HepG2 (cell line): ENCODE measurements around the gene NOTCH4. TPM values are rescaled to one million over a fixed set of nuclear protein-coding genes. Genes with fewer than 3 reads are reported as not detected.
A peak's percentile ranks its signal among the peaks of the same experiment; 100 is the strongest.

Experiments used
- CREM ChIP-seq, 2 experiments: sonication (generic) in 1 of 2; formaldehyde crosslinking in 1 of 2; IDR thresholded peaks; 2 replicates each; pipeline versions ENCODE4 v1.4.0 to v1.6.1; 2016 to 2020; ENCODE audit warnings: antibody characterized with exemption in 1 of 2, mild to moderate bottlenecking in 1 of 2, missing genetic modification reagents in 1 of 2
- FOXM1 ChIP-seq: sonication (generic); formaldehyde crosslinking; IDR thresholded peaks from 2 replicates; pipeline ENCODE4 v1.5.0; 2020; ENCODE audit warnings: missing genetic modification reagents
- HOMEZ ChIP-seq: IDR thresholded peaks from 2 replicates; pipeline ENCODE4 v1.6.1; 2016; ENCODE audit warnings: low read depth
- IKZF4 ChIP-seq: sonication (generic); formaldehyde crosslinking; IDR thresholded peaks from 2 replicates; pipeline ENCODE4 v1.5.1; 2020; ENCODE audit warnings: borderline replicate concordance, mild to moderate bottlenecking, low read depth, missing genetic modification reagents; ENCODE audit errors: not compliant biosample characterization
- MAX ChIP-seq: IDR thresholded peaks from 2 replicates; pipeline ENCODE4 v1.6.1; 2012; ENCODE audit warnings: inconsistent platforms
- POLR2AphosphoS2 ChIP-seq: IDR thresholded peaks from 2 replicates; pipeline ENCODE4 v1.6.1; 2011; ENCODE audit warnings: low read depth, low read length, improper control_type of control experiment
- REST ChIP-seq, 2 experiments: IDR thresholded peaks; 2 replicates each; pipeline ENCODE4 v1.6.1; 2011 to 2012; ENCODE audit warnings: low read length in 2 of 2, borderline replicate concordance in 1 of 2, low read depth in 1 of 2, mild to moderate bottlenecking in 1 of 2, moderate library complexity in 1 of 2
- SIN3B ChIP-seq: fragments of 150-350 bp; IDR thresholded peaks from 2 replicates; pipeline ENCODE4 v1.6.1; 2014; ENCODE audit warnings: low read length
- SPEN ChIP-seq: sonication (generic); formaldehyde crosslinking; IDR thresholded peaks from 2 replicates; pipeline ENCODE4 v1.5.1; 2020; ENCODE audit warnings: low read depth, mild to moderate bottlenecking, missing genetic modification reagents
- THRA ChIP-seq: sonication (generic); formaldehyde crosslinking; IDR thresholded peaks from 2 replicates; pipeline ENCODE4 v1.4.0; 2020; ENCODE audit warnings: missing genetic modification reagents, borderline replicate concordance
- TIGD3 ChIP-seq: sonication (generic); formaldehyde crosslinking; IDR thresholded peaks from 2 replicates; pipeline ENCODE4 v1.5.1; 2020; ENCODE audit warnings: mild to moderate bottlenecking, missing genetic modification reagents, borderline replicate concordance
- ZBTB49 ChIP-seq: sonication (generic); formaldehyde crosslinking; IDR thresholded peaks from 2 replicates; pipeline ENCODE4 v1.4.0; 2020; ENCODE audit warnings: missing genetic modification reagents, borderline replicate concordance
- ZBTB7B ChIP-seq: sonication (generic); formaldehyde crosslinking; IDR thresholded peaks from 2 replicates; pipeline ENCODE4 v1.4.0; 2020; ENCODE audit warnings: missing genetic modification reagents
- ZNF337 ChIP-seq: sonication (generic); formaldehyde crosslinking; IDR thresholded peaks from 2 replicates; pipeline ENCODE4 v1.5.1; 2020; ENCODE audit warnings: missing genetic modification reagents, low read depth, mild to moderate bottlenecking, borderline replicate concordance
- ZNF343 ChIP-seq: sonication (generic); formaldehyde crosslinking; IDR thresholded peaks from 2 replicates; pipeline ENCODE4 v1.4.0; 2020; ENCODE audit warnings: mild to moderate bottlenecking, missing genetic modification reagents
- ZNF496 ChIP-seq: sonication (generic); formaldehyde crosslinking; IDR thresholded peaks from 2 replicates; pipeline ENCODE4 v1.8.1; 2023; ENCODE audit warnings: mild to moderate bottlenecking, moderate library complexity, missing genetic modification reagents; ENCODE audit not compliant: insufficient replicate concordance
- ZNF83 ChIP-seq: sonication (generic); formaldehyde crosslinking; IDR thresholded peaks from 2 replicates; pipeline ENCODE4 v1.4.0; 2020; ENCODE audit warnings: missing genetic modification reagents, mild to moderate bottlenecking, borderline replicate concordance
- polyA plus RNA-seq, 8 experiments: library from polyadenylated mRNA; depleted of rRNA in 3 of 8; stranded (reverse) in 7 of 8; unstranded in 1 of 8; fragments of >200 nt; fragmentation: Illumina TruSeq in 4 of 8; extraction: Trizol in 4 of 8; gene quantifications; 2 replicates each; pipeline versions ENCODE4 v1.2.1 to v1.2.3, GENCODE V29; 2011 to 2016; ENCODE audit warnings: low read depth in 4 of 8, missing spikeins in 1 of 8, mixed read lengths in 1 of 8; ENCODE audit not compliant: insufficient read depth in 1 of 8
- total RNA-seq, 5 experiments: library from RNA; depleted of rRNA; stranded (reverse); fragments of >200 nt; fragmentation: Illumina TruSeq; extraction: Trizol; gene quantifications; 2 replicates each; pipeline ENCODE4 v1.2.3, GENCODE V29; 2016; ENCODE audit warnings: low read depth in 1 of 5

Gene NOTCH4
- total and polyA plus RNA-seq, 2 of the 13 experiments (the other 11 are each of a cell fraction or from before 2014, with no cell fraction given) = 0.51 to 0.83 TPM

GRCh38 chr6:32154514-32155161 lies 69.2 kb downstream of the NOTCH4 start (continued):
- peak; percentile 89; the same call in 1 of the 2 replicates for TF ChIP-seq TIGD3
- peak; percentile 82 for TF ChIP-seq MAX
- TF ChIP-seq REST (IDR thresholded peaks at IDR 0.05; ENCODE audit: borderline replicate concordance in 1 of 2, low read depth in 1 of 2, low read length in 2 of 2) = no peak
- no peak for TF ChIP-seq FOXM1 (CRISPR knock-in tag)
- no peak for TF ChIP-seq ZNF496
- no peak for TF ChIP-seq ZNF337 (CRISPR knock-in tag)
- TF ChIP-seq ZNF83 (CRISPR knock-in tag) = 0 out of 2 replicates have a peak, but pooled peaks have one; percentile 83
- TF ChIP-seq CREM (IDR thresholded peaks at IDR 0.05) = no peak
- TF ChIP-seq CREM (CRISPR knock-in tag; IDR thresholded peaks at IDR 0.05) = no peak
- no peak for TF ChIP-seq SIN3B
- 0 out of 2 replicates have a peak, but pooled peaks have one; percentile 8 for TF ChIP-seq SPEN (CRISPR knock-in tag)
- TF ChIP-seq IKZF4 = peak; percentile 71
- no peak for TF ChIP-seq ZBTB49
- TF ChIP-seq HOMEZ (CRISPR knock-in tag) = no peak
- no peak for TF ChIP-seq ZNF343 (CRISPR knock-in tag)
- no peak for TF ChIP-seq POLR2AphosphoS2
- peak; percentile 66 for TF ChIP-seq THRA (CRISPR knock-in tag)
- peak; percentile 81 for TF ChIP-seq ZBTB7B (CRISPR knock-in tag)
